Measurements from ENCODE around the gene IL17C.

DNA sequence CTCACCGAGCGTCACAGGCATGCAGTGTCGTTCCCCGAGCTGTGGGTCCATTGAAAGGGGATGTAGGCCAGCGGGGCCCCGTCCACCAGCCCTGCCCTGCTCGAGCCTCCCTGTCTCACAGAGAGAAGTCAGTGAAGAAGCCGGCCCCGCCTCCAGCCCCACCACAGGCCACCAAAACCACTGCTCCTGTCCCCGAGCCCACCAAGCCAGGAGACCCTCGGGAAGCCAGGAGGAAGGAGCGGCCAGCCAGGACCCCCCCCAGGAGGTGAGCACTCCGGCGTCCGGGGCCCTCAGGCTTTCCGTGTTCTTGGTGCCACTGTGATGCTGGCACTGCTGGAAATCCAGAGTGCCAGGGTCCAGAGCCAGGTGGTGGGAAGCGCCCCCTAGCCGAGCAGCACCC lies 13.9 kb upstream of the IL17C start:
- TF ChIP-seq, protein P1, sequence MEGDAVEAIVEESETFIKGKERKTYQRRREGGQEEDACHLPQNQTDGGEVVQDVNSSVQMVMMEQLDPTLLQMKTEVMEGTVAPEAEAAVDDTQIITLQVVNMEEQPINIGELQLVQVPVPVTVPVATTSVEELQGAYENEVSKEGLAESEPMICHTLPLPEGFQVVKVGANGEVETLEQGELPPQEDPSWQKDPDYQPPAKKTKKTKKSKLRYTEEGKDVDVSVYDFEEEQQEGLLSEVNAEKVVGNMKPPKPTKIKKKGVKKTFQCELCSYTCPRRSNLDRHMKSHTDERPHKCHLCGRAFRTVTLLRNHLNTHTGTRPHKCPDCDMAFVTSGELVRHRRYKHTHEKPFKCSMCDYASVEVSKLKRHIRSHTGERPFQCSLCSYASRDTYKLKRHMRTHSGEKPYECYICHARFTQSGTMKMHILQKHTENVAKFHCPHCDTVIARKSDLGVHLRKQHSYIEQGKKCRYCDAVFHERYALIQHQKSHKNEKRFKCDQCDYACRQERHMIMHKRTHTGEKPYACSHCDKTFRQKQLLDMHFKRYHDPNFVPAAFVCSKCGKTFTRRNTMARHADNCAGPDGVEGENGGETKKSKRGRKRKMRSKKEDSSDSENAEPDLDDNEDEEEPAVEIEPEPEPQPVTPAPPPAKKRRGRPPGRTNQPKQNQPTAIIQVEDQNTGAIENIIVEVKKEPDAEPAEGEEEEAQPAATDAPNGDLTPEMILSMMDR (IDR thresholded peaks at IDR 0.05) = no peak
- no peak for TF ChIP-seq ZFX (IDR thresholded peaks at IDR 0.05; ENCODE audit: borderline replicate concordance)

Measured in 22Rv1 (cell line).